Midbrain (tissue), 1 donor: ENCODE data around the gene FAS.

ENCODE experiments used
- DNase-seq: peaks from one replicate; lab custom pipeline; 2025; lab: John Stamatoyannopoulos, UW

The FAS gene

GRCh38 chr10:89037096-89037495 is 46.5 kb downstream of the FAS start:
- no peak for DNase-seq

- no peak for DNase-seq
Measured at GRCh38 chr10:89042562-89042961, 52.0 kb downstream of the FAS start.

GRCh38 chr10:89043052-89043451 is 52.5 kb downstream of the FAS start:
- no peak for DNase-seq

DNA sequence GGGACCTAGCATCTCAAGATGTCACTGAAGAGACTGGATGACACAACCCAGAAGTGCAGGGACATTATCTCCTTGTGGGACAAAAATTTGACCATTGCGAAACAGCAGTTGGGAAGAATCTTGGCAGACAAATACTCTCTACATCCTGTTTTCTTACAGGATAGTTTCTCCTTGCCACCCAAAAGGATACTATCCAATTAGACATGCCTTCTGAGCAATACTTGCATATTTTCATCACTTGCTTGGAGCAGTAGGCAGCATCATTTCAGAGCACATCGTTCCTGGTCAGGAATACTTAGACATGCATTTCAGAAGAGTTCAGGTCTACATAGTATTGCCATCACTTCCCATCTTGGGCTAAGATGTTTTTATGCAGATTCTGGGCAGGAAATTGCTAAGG is 56.8 kb downstream of the FAS start:
- DNase-seq: no peak

DNA sequence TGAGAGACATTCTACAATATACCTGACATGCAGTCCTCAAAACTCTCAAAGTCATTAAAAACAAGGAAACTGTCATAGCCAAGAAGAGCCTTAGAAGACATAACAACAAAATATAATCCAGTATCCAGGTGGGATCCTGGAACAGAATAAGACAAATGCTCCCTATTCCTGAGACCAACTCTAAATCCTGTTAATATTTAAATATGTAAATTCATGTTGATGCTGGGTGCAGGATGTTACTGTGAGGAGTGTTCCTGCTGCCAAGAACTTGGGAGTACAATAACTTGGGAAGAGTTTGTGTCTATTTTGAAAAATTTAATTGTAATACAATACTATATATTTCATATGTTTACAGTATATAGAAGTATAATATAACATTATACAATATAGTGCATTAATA is 61.0 kb downstream of the FAS start:
- no peak for DNase-seq

- DNase-seq: no peak
Measured at GRCh38 chr10:89053555-89053954, 63.0 kb downstream of the FAS start.

GRCh38 chr10:89055159-89055558 is 64.6 kb downstream of the FAS start:
- DNase-seq: no peak

DNA sequence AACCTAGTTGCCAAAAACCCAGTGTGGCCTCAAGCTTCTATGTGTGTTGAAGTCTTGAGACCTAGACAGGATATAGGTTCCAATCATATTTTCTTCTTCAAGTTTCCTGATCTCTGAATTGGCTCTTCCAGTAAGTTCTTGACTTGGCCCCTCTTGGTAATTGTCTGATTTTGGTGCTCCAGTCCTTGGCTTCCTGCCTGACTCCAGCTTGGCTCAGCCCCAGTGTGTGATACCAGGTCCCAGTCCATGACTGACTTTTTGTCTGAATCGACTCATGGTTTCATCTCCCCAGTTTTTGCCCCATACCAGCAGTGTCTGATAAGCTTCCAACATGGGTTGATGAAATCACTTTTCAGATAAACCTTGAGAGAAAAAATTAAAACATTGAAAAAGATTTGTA is 72.3 kb downstream of the FAS start:
- DNase-seq: no peak

- no peak for DNase-seq
Measured at GRCh38 chr10:89063465-89063864, 72.9 kb downstream of the FAS start.

DNA sequence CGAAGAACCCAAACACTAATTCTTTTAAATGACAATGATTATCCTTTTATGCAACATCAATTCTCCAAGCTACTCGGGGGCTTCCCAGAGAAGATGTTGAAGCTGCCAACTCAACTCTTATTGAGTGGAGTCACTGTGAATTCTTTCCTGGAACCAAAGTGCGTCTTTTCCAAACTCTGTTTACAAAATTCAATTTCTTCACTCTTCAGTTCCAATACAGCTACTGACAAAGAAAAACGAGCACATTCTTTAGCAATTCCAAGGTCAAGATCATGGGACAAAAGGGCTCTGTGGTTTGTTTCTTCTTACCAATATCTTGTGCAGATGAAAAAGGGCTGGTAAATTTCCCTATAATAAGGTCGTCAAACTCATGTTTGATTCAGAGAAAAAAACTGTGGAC is 74.2 kb downstream of the FAS start:
- peak; percentile 37 for DNase-seq
